ENCODE data around the gene ADAM15.

GRCh38 chr1:155107309-155108264, 56.5 kb downstream of the ADAM15 start:
- TF ChIP-seq CTCF (IDR thresholded peaks at IDR 0.05) (no peak), POLR2A (IDR thresholded peaks at IDR 0.05) (no peak), EP300 (IDR thresholded peaks at IDR 0.05) (no peak), POLR2AphosphoS5 (IDR thresholded peaks at IDR 0.05) (no peak)

Measured in suprapubic skin (tissue), 4 donors.